Measurements from ENCODE around the gene LRPPRC.

Gene LRPPRC

DNA sequence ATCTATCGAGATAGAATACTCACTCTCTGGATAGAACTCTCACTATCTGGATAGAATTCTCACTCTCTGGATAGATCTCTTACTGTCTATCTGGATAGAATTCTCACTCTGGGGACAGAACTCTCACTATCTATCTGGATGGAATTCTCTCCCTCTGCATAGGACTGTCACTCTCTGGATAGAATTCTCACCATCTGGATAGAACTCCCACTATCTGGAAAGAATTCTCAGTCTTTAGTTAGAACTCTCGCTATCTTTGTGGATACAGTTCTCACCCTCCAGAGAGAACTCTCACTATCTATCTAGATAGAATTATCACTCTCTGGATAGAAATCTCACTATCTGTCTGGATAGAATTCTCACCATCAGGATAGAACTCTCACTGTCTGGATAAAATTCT is 140.5 kb downstream of the LRPPRC start:
- no peak overlapping the region for H3K27ac ChIP-seq
- TF ChIP-seq, protein P1, sequence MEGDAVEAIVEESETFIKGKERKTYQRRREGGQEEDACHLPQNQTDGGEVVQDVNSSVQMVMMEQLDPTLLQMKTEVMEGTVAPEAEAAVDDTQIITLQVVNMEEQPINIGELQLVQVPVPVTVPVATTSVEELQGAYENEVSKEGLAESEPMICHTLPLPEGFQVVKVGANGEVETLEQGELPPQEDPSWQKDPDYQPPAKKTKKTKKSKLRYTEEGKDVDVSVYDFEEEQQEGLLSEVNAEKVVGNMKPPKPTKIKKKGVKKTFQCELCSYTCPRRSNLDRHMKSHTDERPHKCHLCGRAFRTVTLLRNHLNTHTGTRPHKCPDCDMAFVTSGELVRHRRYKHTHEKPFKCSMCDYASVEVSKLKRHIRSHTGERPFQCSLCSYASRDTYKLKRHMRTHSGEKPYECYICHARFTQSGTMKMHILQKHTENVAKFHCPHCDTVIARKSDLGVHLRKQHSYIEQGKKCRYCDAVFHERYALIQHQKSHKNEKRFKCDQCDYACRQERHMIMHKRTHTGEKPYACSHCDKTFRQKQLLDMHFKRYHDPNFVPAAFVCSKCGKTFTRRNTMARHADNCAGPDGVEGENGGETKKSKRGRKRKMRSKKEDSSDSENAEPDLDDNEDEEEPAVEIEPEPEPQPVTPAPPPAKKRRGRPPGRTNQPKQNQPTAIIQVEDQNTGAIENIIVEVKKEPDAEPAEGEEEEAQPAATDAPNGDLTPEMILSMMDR (conservative IDR thresholded peaks at IDR 0.05) = no peak

DNA sequence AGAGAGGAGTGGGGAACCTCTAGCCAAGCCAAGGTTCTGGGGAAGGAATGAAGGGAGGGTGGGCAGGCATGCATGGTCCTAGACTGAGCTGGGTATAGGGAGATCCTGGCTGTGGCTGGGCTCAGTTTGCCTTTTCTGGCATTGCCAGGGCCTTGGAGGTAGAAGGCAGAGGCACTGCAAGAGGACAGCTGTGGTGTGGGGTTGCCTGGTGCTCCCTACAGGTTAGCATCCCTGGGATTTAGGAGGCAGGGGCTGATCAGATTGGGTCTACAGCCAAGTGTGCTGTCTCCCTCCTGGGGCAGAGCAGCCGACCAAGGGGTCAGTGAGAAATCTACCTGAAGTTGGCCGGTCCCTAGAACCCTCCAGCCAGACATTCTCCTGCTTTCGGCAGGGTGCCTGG is 141.1 kb downstream of the LRPPRC start:
- TF ChIP-seq, protein P1 (conservative IDR thresholded peaks at IDR 0.05) = no peak
- TF ChIP-seq ZFX (IDR thresholded peaks at IDR 0.05) = no peak
- H3K27ac ChIP-seq = no peak overlapping the region

- no peak for TF ChIP-seq ZFX (IDR thresholded peaks at IDR 0.05)
- TF ChIP-seq, protein P1 (conservative IDR thresholded peaks at IDR 0.05) = no peak
- no peak overlapping the region for H3K27ac ChIP-seq
Observed at GRCh38 chr2:43853141-43854081, 142.4 kb downstream of the LRPPRC start.

DNA sequence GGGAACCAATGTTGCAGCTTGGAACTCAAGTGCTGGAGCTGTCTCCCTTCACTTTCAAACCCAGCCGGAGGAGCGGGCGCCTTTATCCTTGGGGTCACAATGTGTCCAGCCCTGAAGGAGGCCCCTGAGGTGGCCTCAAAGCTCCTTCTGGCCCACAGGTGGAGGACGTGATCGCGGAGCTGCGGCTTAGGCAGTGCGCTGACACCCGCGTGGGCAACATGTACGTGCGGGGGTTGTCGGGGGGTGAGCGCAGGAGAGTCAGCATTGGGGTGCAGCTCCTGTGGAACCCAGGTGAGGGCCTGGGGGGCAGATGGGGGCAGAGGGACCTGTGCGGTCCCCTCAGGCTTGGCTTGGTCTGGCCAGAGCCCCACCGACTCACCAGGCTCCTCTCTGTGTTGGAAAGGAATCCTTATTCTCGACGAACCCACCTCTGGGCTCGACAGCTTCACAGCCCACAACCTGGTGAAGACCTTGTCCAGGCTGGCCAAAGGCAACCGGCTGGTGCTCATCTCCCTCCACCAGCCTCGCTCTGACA is 143.5 kb downstream of the LRPPRC start:
- no peak for TF ChIP-seq ZFX (IDR thresholded peaks at IDR 0.05)
- TF ChIP-seq, protein P1 (conservative IDR thresholded peaks at IDR 0.05) = no peak
- no peak overlapping the region for H3K27ac ChIP-seq

- H3K27ac ChIP-seq = no peak overlapping the region
- no peak for TF ChIP-seq ZFX (IDR thresholded peaks at IDR 0.05)
- TF ChIP-seq, protein P1 (conservative IDR thresholded peaks at IDR 0.05) = no peak
Observed at GRCh38 chr2:43851011-43851980, 144.5 kb downstream of the LRPPRC start.

- H3K27ac ChIP-seq = no peak overlapping the region
- TF ChIP-seq, protein P1 (conservative IDR thresholded peaks at IDR 0.05) = no peak
Observed at GRCh38 chr2:43848214-43848613, 147.6 kb downstream of the LRPPRC start.
